Loucy (cell line): ENCODE measurements around the gene AGBL1.

ENCODE experiments used
- H2AFZ ChIP-seq: fragments of 200-600 bp; sonication (generic); 2 replicates; pipeline ENCODE4 v1.6.0; 2016; ENCODE audit warnings: antibody characterized with exemption, mild to moderate bottlenecking, low read length, moderate library complexity
- H3F3A ChIP-seq: fragments of 200-600 bp; 2 replicates; pipeline ENCODE4 v1.6.0; 2016; ENCODE audit warnings: antibody characterized with exemption, low read depth, mild to moderate bottlenecking
- H3K27me3 ChIP-seq: fragments of 200-600 bp; sonication (generic); 2 replicates; pipeline ENCODE4 v1.6.1; 2014; ENCODE audit warnings: low read length, mild to moderate bottlenecking; ENCODE audit not compliant: insufficient read depth, poor library complexity, severe bottlenecking
- H3K36me3 ChIP-seq: fragments of 200-600 bp; sonication (generic); 2 replicates; pipeline ENCODE4 v1.6.1; 2016; ENCODE audit warnings: low read length; ENCODE audit not compliant: insufficient read depth
- H3K4me1 ChIP-seq: fragments of 200-600 bp; sonication (generic); 2 replicates; pipeline ENCODE4 v1.5.1; 2014; ENCODE audit warnings: low read length, mild to moderate bottlenecking; ENCODE audit not compliant: insufficient read depth, poor library complexity, severe bottlenecking
- H3K4me2 ChIP-seq: fragments of 200-600 bp; sonication (generic); 2 replicates; pipeline ENCODE4 v1.6.0; 2014; ENCODE audit warnings: antibody characterized with exemption, low read length, low read depth, mild to moderate bottlenecking; ENCODE audit not compliant: poor library complexity, severe bottlenecking
- H3K4me3 ChIP-seq: fragments of 200-600 bp; sonication (generic); 2 replicates; pipeline ENCODE4 v1.5.1; 2014; ENCODE audit warnings: low read length, mild to moderate bottlenecking, mixed read lengths; ENCODE audit not compliant: poor library complexity, severe bottlenecking
- H3K79me2 ChIP-seq: fragments of 200-600 bp; sonication (generic); 2 replicates; pipeline ENCODE4 v1.6.1; 2014; ENCODE audit warnings: low read length; ENCODE audit not compliant: insufficient read depth
- H3K9ac ChIP-seq: fragments of 200-600 bp; sonication (generic); 2 replicates; pipeline ENCODE4 v1.6.0; 2014; ENCODE audit warnings: mild to moderate bottlenecking, low read depth, low read length, moderate library complexity; ENCODE audit not compliant: poor library complexity, severe bottlenecking
- H3K9me2 ChIP-seq: fragments of 200-600 bp; sonication (generic); replicated peaks from 2 replicates; pipeline ENCODE4 v1.6.1; 2016; ENCODE audit warnings: low read depth, low read length, mixed read lengths
- H3K9me3 ChIP-seq: fragments of 200-600 bp; sonication (generic); 2 replicates; pipeline ENCODE4 v1.6.1; 2014; ENCODE audit warnings: mild to moderate bottlenecking, antibody characterized with exemption, low read length, low read depth; ENCODE audit not compliant: insufficient read depth
- H4K20me1 ChIP-seq: fragments of 200-600 bp; sonication (generic); 2 replicates; pipeline ENCODE4 v1.6.0; 2014; ENCODE audit warnings: antibody characterized with exemption, low read length, mild to moderate bottlenecking; ENCODE audit not compliant: insufficient read depth, poor library complexity, severe bottlenecking
- EZH2phosphoT487 ChIP-seq: fragments of 200-600 bp; IDR thresholded peaks from 2 replicates; pipeline ENCODE4 v1.6.1; 2018; ENCODE audit warnings: antibody characterized with exemption, mild to moderate bottlenecking, moderate library complexity, borderline replicate concordance
- TF ChIP-seq, protein P1 (sequence below): fragments of 200-600 bp; sonication (generic); conservative IDR thresholded peaks from 2 replicates; pipeline ENCODE4 v1.5.1; 2014; ENCODE audit warnings: mild to moderate bottlenecking, antibody characterized with exemption, low read length

The AGBL1 gene

DNA sequence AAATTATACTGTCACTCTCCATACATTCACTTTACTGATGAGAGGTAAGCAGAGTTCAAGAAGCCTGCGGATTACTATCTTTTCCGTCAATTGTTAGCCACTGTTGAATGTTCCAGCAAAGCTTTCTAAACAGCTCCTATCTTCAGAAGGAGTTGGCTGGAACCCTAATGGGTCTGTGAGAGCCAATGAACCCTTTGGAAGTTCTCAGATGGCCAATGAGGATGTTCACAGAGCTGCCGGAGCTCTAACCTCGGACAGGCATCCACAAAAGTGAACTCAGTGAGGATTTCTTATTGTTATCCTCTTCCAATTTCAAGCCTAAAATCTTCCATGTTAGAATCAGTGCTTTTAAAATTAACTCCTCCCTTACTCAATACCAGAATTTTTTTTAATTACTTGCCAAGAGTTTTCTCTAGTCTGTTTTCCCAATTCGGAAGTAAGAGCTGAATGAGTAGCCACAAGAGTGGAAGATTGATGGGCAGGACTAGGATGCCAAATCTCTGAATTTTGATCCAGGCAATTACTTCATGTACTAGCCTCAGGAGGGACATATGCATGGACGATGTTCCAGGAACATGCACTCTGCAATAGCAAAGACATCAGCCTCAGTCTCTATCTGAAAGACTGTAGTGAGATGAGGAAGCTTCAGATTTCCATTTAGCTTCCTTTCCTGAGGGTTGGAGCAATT, 78.1 kb downstream of the AGBL1 start:
- no peak overlapping the region for H2AFZ ChIP-seq
- H3K4me3 ChIP-seq, result no peak overlapping the region

DNA sequence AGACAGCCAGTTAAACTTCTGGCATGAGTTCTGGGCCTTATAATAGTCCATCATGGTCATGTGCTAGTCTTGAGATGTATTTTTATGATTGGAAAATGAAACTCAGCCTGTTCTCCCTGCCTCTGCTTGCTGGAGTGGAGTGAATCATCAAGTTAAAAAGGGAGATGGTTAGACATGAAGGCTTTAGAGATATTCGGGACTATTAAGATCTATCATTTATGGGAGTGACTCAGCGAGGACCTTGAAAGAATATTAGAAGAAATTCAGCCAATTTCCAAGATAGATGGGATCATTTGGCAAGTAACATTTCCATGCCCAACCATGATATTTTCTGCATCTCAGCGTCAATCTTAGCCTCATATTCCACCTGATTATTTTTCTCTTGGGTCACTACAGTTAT, 79.8 kb downstream of the AGBL1 start:
- H3F3A ChIP-seq, result no peaks in the 10 kb centered on the region
- H3K4me1 ChIP-seq, result no peaks in the 10 kb centered on the region
- H3K4me2 ChIP-seq, result no peak overlapping the region
- H3K9me3 ChIP-seq, result no peaks in the 10 kb centered on the region
- H2AFZ ChIP-seq, result no peak overlapping the region
- no peaks in the 10 kb centered on the region for H3K79me2 ChIP-seq
- no peak for TF ChIP-seq EZH2phosphoT487
- TF ChIP-seq, protein P1, sequence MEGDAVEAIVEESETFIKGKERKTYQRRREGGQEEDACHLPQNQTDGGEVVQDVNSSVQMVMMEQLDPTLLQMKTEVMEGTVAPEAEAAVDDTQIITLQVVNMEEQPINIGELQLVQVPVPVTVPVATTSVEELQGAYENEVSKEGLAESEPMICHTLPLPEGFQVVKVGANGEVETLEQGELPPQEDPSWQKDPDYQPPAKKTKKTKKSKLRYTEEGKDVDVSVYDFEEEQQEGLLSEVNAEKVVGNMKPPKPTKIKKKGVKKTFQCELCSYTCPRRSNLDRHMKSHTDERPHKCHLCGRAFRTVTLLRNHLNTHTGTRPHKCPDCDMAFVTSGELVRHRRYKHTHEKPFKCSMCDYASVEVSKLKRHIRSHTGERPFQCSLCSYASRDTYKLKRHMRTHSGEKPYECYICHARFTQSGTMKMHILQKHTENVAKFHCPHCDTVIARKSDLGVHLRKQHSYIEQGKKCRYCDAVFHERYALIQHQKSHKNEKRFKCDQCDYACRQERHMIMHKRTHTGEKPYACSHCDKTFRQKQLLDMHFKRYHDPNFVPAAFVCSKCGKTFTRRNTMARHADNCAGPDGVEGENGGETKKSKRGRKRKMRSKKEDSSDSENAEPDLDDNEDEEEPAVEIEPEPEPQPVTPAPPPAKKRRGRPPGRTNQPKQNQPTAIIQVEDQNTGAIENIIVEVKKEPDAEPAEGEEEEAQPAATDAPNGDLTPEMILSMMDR, result no peak
- no peak overlapping the region for H3K9ac ChIP-seq
- no peaks in the 10 kb centered on the region for H4K20me1 ChIP-seq
- no peaks in the 10 kb centered on the region for H3K9me2 ChIP-seq
- no peaks in the 10 kb centered on the region for H3K27me3 ChIP-seq
- no peaks in the 10 kb centered on the region for H3K36me3 ChIP-seq
- H3K4me3 ChIP-seq, result no peak overlapping the region

More for the DNA sequence above, 78.1 kb downstream of the AGBL1 start:
- Histone ChIP-seq H3F3A (no peaks in the 10 kb centered on the region), H3K9me3 (no peaks in the 10 kb centered on the region), H3K9ac (no peak overlapping the region), H4K20me1 (no peaks in the 10 kb centered on the region), H3K79me2 (no peaks in the 10 kb centered on the region), H3K4me2 (no peak overlapping the region), H3K4me1 (no peaks in the 10 kb centered on the region), H3K27me3 (no peaks in the 10 kb centered on the region), H3K36me3 (no peaks in the 10 kb centered on the region), H3K9me2 (no peaks in the 10 kb centered on the region)
- TF ChIP-seq, protein P1, result no peak
- TF ChIP-seq EZH2phosphoT487, result no peak

DNA sequence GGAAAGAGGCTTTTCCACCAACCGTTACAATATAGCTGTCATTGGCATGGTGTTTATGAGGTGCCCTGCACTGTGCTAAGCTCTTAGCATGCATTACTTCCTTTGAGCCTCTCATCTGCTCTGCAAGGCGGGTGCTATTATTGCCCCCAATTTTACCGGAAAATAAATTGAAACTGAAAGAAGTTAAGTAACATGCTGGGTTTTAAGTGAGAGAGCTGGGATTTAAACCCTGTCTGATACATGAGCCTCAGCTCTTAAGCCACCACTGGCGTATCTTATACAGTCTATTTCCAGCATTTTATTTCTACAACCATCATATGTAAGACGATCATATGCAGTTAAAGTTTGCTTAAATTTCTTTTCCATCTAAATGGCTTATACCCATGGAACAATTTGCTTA, 81.6 kb downstream of the AGBL1 start:
- Histone ChIP-seq H3K36me3 (no peaks in the 10 kb centered on the region), H3F3A (no peaks in the 10 kb centered on the region), H4K20me1 (no peaks in the 10 kb centered on the region), H3K79me2 (no peaks in the 10 kb centered on the region), H3K4me1 (no peaks in the 10 kb centered on the region), H3K27me3 (no peaks in the 10 kb centered on the region), H2AFZ (no peak overlapping the region), H3K9ac (no peak overlapping the region), H3K9me3 (no peaks in the 10 kb centered on the region), H3K4me2 (no peak overlapping the region), H3K4me3 (no peak overlapping the region), H3K9me2 (no peaks in the 10 kb centered on the region)
- TF ChIP-seq, protein P1, result no peak
- no peak for TF ChIP-seq EZH2phosphoT487
